ENCODE data around the gene MRFAP1L1. TPM values are rescaled to one million over a fixed set of nuclear protein-coding genes. Genes with fewer than 3 reads are reported as not detected.
"Not testable (repeated sequence)": the region's sequence is repeated elsewhere in the genome, so short reads cannot be mapped to it uniquely, and the experiment has no call there.

The MRFAP1L1 gene
- total RNA-seq (ENCODE audit: low replicate concordance) = 90.6 and 141 TPM in 2 replicates

DNA sequence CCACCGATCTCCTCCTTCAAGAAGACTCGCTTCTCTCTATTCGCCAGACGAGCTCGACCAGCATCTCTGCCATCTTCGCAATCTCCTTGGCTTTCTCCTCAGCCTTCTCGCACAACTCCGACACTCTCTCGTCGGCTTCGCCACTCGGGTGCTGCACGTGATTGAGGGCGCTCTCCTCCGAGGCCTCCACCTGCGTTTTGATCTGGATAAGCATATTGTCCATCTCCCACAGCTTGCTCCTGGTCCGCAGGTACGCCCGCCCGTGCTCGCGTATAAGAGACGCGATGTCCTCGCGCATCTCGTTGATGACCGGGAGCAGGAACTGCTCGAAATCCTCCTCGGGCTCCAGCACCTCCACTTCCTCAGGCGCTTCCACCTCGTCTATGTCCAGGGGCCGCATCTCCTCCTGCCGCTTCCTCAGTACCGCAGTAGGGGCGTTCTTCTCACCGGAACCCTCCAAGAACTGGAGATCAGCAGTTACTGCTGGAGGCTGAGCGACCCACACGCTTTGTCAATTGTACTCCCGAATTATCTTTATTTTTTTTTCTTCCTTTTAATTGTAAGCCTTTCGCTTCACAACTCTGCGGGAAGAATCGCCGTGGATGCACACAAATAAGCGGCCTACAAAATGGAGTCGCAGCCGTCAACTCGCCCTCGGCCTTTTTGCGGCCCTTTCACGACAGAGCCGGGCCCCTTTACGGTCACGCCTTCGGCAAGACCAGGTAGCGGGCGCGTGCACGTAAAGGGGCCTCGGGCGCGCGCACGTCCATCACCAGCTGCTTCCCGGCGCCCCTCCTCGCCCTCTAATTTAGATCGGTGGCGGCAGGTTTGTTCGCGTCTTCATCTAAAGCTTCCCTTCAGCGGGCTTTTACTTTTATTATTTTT, at the start of gene MRFAP1L1:
TSS of gene MRFAP1L1 (minus strand) at position 636 of the 885 bp plus-strand sequence. CDS start at position 400, 236 bp downstream.
- Histone ChIP-seq H2AFZ (replicated peaks) (peak within 1 kb of the TSS; percentile 95), H3K4me3 (peak within 1 kb of the TSS; percentile 88), H3K27ac (peak within 1 kb of the TSS; percentile 74), H3F3A (ENCODE audit: low read depth) (peaks cover 15% of the 10 kb centered on the region), H3K4me1 (peaks cover 16% of the 10 kb centered on the region), H3K9me3 (ENCODE audit: low read depth) (no peaks in the 10 kb centered on the region), H3K79me2 (ENCODE audit: low read depth) (peaks cover 52% of the 10 kb centered on the region), H3K4me2 (peak within 1 kb of the TSS; percentile 100), H3K36me3 (no peaks in the 10 kb centered on the region), H3K27me3 (peaks cover 40% of the 10 kb centered on the region), H4K20me1 (ENCODE audit: low read depth) (peaks cover 26% of the 10 kb centered on the region), H3K9ac (peak within 1 kb of the TSS; percentile 83)
- H3K36me3 Mint-ChIP-seq = peaks cover 41% of the 10 kb centered on the region
- TF ChIP-seq EZH2phosphoT487 (IDR thresholded peaks at IDR 0.05) = no peak
- TF ChIP-seq, protein P1, sequence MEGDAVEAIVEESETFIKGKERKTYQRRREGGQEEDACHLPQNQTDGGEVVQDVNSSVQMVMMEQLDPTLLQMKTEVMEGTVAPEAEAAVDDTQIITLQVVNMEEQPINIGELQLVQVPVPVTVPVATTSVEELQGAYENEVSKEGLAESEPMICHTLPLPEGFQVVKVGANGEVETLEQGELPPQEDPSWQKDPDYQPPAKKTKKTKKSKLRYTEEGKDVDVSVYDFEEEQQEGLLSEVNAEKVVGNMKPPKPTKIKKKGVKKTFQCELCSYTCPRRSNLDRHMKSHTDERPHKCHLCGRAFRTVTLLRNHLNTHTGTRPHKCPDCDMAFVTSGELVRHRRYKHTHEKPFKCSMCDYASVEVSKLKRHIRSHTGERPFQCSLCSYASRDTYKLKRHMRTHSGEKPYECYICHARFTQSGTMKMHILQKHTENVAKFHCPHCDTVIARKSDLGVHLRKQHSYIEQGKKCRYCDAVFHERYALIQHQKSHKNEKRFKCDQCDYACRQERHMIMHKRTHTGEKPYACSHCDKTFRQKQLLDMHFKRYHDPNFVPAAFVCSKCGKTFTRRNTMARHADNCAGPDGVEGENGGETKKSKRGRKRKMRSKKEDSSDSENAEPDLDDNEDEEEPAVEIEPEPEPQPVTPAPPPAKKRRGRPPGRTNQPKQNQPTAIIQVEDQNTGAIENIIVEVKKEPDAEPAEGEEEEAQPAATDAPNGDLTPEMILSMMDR (IDR thresholded peaks at IDR 0.05) = peak; percentile 30
- H3K9me3 Mint-ChIP-seq = peaks cover 7% of the 10 kb centered on the region
- H3K4me1 Mint-ChIP-seq = peaks cover 24% of the 10 kb centered on the region
- peak within 1 kb of the TSS; percentile 99 for H3K27ac Mint-ChIP-seq
- peak; percentile 100 for DNase-seq (ENCODE audit: low spot score)
- peaks cover 2% of the 10 kb centered on the region for H3K27me3 Mint-ChIP-seq (ENCODE audit: insufficient read depth, low read depth)
- peak within 1 kb of the TSS; percentile 99 for H3K4me3 Mint-ChIP-seq

DNA sequence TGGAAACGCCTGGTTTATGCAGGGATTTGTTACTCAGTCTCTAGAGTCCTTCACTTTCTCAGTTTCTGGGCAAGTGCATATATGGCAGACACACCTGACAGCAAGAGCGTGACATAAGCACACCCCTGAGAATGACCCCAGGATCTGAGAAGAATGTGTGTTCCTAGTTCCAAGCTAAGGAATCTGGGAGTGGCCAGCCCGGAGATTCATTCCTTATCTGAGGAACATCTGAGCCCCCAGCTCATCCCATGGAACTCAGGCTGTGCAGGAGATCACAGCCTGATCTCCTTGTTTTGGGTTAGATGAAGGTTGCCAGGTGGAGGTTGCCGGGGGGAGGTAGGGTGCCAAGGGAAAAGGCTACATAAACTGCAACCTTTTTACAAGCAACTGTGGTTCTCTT, 49.1 kb upstream of the MRFAP1L1 start:
- TF ChIP-seq, protein P1 (IDR thresholded peaks at IDR 0.05) = no peak
- TF ChIP-seq EZH2phosphoT487 (IDR thresholded peaks at IDR 0.05) = no peak
- no peak for TF ChIP-seq EZH2 (IDR thresholded peaks at IDR 0.05)
- Histone ChIP-seq H3F3A (ENCODE audit: low read depth) (peaks cover 8% of the 10 kb centered on the region), H4K20me1 (ENCODE audit: low read depth) (no peaks in the 10 kb centered on the region), H3K4me2 (no peak overlapping the region), H3K27me3 (no peaks in the 10 kb centered on the region), H3K4me3 (no peak overlapping the region), H3K9ac (no peak overlapping the region), H3K79me2 (ENCODE audit: low read depth) (no peaks in the 10 kb centered on the region), H2AFZ (replicated peaks) (no peak overlapping the region), H3K27ac (no peak overlapping the region), H3K9me3 (ENCODE audit: low read depth) (no peaks in the 10 kb centered on the region), H3K4me1 (peaks cover 17% of the 10 kb centered on the region), H3K36me3 (no peaks in the 10 kb centered on the region)
- Mint-ChIP-seq H3K4me3 (no peak overlapping the region), H3K36me3 (no peaks in the 10 kb centered on the region), H3K4me1 (peaks cover 23% of the 10 kb centered on the region), H3K27me3 (ENCODE audit: insufficient read depth, low read depth) (peaks cover 10% of the 10 kb centered on the region), H3K9me3 (no peaks in the 10 kb centered on the region), H3K27ac (peak overlapping the region; percentile 27)
- no peak for DNase-seq (ENCODE audit: low spot score)

DNA sequence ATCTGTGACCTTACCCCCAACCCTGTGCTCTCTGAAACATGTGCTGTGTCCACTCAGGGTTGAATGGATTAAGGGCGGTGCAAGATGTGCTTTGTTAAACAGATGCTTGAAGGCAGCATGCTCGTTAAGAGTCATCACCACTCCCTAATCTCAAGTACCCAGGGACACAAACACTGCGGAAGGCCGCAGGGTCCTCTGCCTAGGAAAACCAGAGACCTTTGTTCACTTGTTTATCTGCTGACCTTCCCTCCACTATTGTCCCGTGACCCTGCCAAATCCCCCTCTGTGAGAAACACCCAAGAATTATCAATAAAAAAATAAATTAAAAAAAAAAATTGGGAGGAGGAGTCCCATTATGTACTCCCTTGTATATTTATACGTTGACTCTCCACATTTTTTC, 46.7 kb upstream of the MRFAP1L1 start:
- peaks cover 14% of the 10 kb centered on the region for H3F3A ChIP-seq (ENCODE audit: low read depth)
- H3K27ac Mint-ChIP-seq; H4K20me1 ChIP-seq (ENCODE audit: low read depth); H3K27me3 ChIP-seq; H3K4me3 Mint-ChIP-seq; H3K36me3 Mint-ChIP-seq; H3K79me2 ChIP-seq (ENCODE audit: low read depth); H3K9me3 Mint-ChIP-seq; H3K36me3 ChIP-seq; H3K4me2 ChIP-seq; H3K27ac ChIP-seq; H3K9ac ChIP-seq; H2AFZ ChIP-seq (replicated peaks); DNase-seq (ENCODE audit: low spot score); H3K4me3 ChIP-seq; H3K9me3 ChIP-seq (ENCODE audit: low read depth): not testable (repeated sequence)
- Mint-ChIP-seq H3K4me1 (peaks cover 24% of the 10 kb centered on the region), H3K27me3 (ENCODE audit: insufficient read depth, low read depth) (peaks cover 16% of the 10 kb centered on the region)
- peaks cover 26% of the 10 kb centered on the region for H3K4me1 ChIP-seq

Data from neural progenitor cell (in vitro differentiated cells).